Measurements from ENCODE around the gene INTS11.

DNA sequence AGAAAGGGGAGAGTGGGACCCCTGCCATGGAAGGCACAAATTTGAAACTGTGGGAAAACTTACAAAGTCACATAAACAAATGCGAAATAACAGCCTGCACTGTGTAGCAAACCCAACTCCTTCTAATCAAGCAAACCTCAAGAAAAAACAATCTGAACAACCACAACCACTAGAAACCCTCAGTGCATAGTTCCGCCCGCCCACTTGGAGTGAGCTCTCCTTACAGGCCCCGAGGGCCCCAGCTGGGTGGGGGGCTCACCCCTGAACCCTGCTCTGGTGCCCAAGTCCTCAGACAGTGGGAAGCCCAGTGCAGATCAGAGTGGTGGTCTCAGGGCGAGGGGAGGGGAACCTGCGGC is 34.8 kb upstream of the INTS11 start:
- TF ChIP-seq, protein P1, sequence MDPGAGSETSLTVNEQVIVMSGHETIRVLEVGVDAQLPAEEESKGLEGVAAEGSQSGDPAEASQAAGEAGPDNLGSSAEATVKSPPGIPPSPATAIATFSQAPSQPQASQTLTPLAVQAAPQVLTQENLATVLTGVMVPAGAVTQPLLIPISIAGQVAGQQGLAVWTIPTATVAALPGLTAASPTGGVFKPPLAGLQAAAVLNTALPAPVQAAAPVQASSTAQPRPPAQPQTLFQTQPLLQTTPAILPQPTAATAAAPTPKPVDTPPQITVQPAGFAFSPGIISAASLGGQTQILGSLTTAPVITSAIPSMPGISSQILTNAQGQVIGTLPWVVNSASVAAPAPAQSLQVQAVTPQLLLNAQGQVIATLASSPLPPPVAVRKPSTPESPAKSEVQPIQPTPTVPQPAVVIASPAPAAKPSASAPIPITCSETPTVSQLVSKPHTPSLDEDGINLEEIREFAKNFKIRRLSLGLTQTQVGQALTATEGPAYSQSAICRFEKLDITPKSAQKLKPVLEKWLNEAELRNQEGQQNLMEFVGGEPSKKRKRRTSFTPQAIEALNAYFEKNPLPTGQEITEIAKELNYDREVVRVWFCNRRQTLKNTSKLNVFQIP (CRISPR knock-in tag; IDR thresholded peaks at IDR 0.05; ENCODE audit: borderline replicate concordance, low read depth) = no peak
- TF ChIP-seq ZNF70 (CRISPR knock-in tag; IDR thresholded peaks at IDR 0.05) (no peak), ZFP3 (CRISPR knock-in tag; IDR thresholded peaks at IDR 0.05) (no peak), ZNF565 (CRISPR knock-in tag; conservative IDR thresholded peaks at IDR 0.05; ENCODE audit: low read depth) (no peak), TCF4 (CRISPR knock-in tag; IDR thresholded peaks at IDR 0.05; ENCODE audit: borderline replicate concordance) (no peak), ARNTL (CRISPR knock-in tag; IDR thresholded peaks at IDR 0.05; ENCODE audit: borderline replicate concordance, low read depth) (no peak), ZC3H10 (CRISPR knock-in tag; IDR thresholded peaks at IDR 0.05) (no peak), TOX (CRISPR knock-in tag; IDR thresholded peaks at IDR 0.05; ENCODE audit: borderline replicate concordance) (no peak), BACH2 (CRISPR knock-in tag; IDR thresholded peaks at IDR 0.05; ENCODE audit: borderline replicate concordance) (no peak), ISL1 (CRISPR knock-in tag; IDR thresholded peaks at IDR 0.05) (no peak)
- TF ChIP-seq, protein P2, sequence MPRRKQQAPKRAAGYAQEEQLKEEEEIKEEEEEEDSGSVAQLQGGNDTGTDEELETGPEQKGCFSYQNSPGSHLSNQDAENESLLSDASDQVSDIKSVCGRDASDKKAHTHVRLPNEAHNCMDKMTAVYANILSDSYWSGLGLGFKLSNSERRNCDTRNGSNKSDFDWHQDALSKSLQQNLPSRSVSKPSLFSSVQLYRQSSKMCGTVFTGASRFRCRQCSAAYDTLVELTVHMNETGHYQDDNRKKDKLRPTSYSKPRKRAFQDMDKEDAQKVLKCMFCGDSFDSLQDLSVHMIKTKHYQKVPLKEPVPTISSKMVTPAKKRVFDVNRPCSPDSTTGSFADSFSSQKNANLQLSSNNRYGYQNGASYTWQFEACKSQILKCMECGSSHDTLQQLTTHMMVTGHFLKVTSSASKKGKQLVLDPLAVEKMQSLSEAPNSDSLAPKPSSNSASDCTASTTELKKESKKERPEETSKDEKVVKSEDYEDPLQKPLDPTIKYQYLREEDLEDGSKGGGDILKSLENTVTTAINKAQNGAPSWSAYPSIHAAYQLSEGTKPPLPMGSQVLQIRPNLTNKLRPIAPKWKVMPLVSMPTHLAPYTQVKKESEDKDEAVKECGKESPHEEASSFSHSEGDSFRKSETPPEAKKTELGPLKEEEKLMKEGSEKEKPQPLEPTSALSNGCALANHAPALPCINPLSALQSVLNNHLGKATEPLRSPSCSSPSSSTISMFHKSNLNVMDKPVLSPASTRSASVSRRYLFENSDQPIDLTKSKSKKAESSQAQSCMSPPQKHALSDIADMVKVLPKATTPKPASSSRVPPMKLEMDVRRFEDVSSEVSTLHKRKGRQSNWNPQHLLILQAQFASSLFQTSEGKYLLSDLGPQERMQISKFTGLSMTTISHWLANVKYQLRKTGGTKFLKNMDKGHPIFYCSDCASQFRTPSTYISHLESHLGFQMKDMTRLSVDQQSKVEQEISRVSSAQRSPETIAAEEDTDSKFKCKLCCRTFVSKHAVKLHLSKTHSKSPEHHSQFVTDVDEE (CRISPR knock-in tag; IDR thresholded peaks at IDR 0.05) = no peak
- TF ChIP-seq, protein P3, sequence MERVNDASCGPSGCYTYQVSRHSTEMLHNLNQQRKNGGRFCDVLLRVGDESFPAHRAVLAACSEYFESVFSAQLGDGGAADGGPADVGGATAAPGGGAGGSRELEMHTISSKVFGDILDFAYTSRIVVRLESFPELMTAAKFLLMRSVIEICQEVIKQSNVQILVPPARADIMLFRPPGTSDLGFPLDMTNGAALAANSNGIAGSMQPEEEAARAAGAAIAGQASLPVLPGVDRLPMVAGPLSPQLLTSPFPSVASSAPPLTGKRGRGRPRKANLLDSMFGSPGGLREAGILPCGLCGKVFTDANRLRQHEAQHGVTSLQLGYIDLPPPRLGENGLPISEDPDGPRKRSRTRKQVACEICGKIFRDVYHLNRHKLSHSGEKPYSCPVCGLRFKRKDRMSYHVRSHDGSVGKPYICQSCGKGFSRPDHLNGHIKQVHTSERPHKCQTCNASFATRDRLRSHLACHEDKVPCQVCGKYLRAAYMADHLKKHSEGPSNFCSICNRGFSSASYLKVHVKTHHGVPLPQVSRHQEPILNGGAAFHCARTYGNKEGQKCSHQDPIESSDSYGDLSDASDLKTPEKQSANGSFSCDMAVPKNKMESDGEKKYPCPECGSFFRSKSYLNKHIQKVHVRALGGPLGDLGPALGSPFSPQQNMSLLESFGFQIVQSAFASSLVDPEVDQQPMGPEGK (CRISPR knock-in tag; IDR thresholded peaks at IDR 0.05; ENCODE audit: borderline replicate concordance) = no peak
- TF ChIP-seq, protein P4, sequence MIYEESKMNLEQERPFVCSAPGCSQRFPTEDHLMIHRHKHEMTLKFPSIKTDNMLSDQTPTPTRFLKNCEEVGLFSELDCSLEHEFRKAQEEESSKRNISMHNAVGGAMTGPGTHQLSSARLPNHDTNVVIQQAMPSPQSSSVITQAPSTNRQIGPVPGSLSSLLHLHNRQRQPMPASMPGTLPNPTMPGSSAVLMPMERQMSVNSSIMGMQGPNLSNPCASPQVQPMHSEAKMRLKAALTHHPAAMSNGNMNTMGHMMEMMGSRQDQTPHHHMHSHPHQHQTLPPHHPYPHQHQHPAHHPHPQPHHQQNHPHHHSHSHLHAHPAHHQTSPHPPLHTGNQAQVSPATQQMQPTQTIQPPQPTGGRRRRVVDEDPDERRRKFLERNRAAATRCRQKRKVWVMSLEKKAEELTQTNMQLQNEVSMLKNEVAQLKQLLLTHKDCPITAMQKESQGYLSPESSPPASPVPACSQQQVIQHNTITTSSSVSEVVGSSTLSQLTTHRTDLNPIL (CRISPR knock-in tag; IDR thresholded peaks at IDR 0.05; ENCODE audit: low read depth) = no peak
